OCI-LY3 (cell line): Measurements from ENCODE around the gene ASPM.

Source experiments
- H2AFZ ChIP-seq: fragments of 200-600, 300-600 bp; shearing (Covaris generic); 2 replicates; pipeline ENCODE4 v1.6.0; 2014; ENCODE audit warnings: antibody characterized with exemption, low read depth, low read length
- H3K27ac ChIP-seq: fragments of 200-600, 300-600 bp; sonication (generic); 2 replicates; pipeline ENCODE4 v1.5.1; 2014; ENCODE audit warnings: mild to moderate bottlenecking, low read length, moderate library complexity, mixed read lengths
- H3K27me3 ChIP-seq: fragments of 200-600, 300-600 bp; sonication (generic); 2 replicates; pipeline ENCODE4 v1.6.1; 2014; ENCODE audit warnings: low read depth, low read length, mixed read lengths
- H3K36me3 ChIP-seq: fragments of 200-600, 300-600 bp; sonication (generic); replicated peaks from 2 replicates; pipeline ENCODE3; 2014; ENCODE audit warnings: low read depth, low read length, mixed read lengths
- H3K4me1 ChIP-seq: fragments of 300-600, 200-600 bp; sonication (generic); 2 replicates; pipeline ENCODE4 v1.6.1; 2014; ENCODE audit warnings: low read length, mixed read lengths
- H3K4me2 ChIP-seq: fragments of 200-600, 300-600 bp; sonication (generic); 2 replicates; pipeline ENCODE4 v1.6.1; 2014; ENCODE audit warnings: low read length, mixed read lengths
- H3K4me3 ChIP-seq: fragments of 300-600, 200-600 bp; sonication (generic); 2 replicates; pipeline ENCODE4 v1.5.1; 2014; ENCODE audit warnings: antibody characterized with exemption, mild to moderate bottlenecking, low read length, moderate library complexity
- H3K79me2 ChIP-seq: fragments of 300-600, 200-600 bp; shearing (Covaris generic); 2 replicates; pipeline ENCODE4 v1.6.1; 2014; ENCODE audit warnings: mild to moderate bottlenecking, low read length, mixed read lengths
- H3K9ac ChIP-seq: fragments of 300-600, 200-600 bp; shearing (Covaris generic); 2 replicates; pipeline ENCODE4 v1.6.0; 2014; ENCODE audit warnings: mild to moderate bottlenecking, low read length, moderate library complexity
- H3K9me3 ChIP-seq: fragments of 200-600, 300-600 bp; shearing (Covaris generic); 2 replicates; pipeline ENCODE4 v1.6.1; 2014; ENCODE audit warnings: low read length, mixed read lengths; ENCODE audit not compliant: insufficient read depth
- H4K20me1 ChIP-seq: fragments of 200-600, 300-600 bp; sonication (generic); 2 replicates; pipeline ENCODE4 v1.6.1; 2016; ENCODE audit warnings: low read length, mixed read lengths; ENCODE audit not compliant: insufficient read depth
- CTCF ChIP-seq: fragments of 200-600, 300-600 bp; sonication (generic); IDR thresholded peaks from 2 replicates; pipeline ENCODE4 v1.5.1; 2014; ENCODE audit warnings: antibody characterized with exemption, low read length, low read depth
- EZH2phosphoT487 ChIP-seq: fragments of 200-600 bp; shearing (Covaris generic); IDR thresholded peaks from 2 replicates; pipeline ENCODE4 v1.6.1; 2018; ENCODE audit warnings: antibody characterized with exemption, mixed run types, low read depth

Gene ASPM

DNA sequence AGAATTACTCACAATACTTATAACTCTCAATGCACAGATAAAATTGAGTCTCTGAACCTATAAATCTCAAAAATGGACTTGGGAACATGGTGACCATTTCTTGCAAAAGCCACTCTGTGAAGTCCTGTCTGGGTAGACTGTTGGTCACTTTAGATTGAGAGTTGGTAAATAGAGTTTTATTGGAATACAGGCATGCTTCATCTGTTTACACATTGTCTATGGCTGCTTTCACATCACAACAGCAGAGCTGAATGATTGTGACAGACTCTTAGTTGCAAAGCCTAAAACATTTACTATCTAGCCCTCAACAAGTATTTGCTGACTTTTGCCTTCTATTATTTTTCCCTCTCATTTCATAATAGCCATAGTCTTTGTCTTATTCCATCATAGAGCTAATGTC is 24.1 kb upstream of the ASPM start:
- H3K27ac ChIP-seq, result no peak overlapping the region
- no peak overlapping the region for H3K4me3 ChIP-seq
- no peaks in the 10 kb centered on the region for H3K9me3 ChIP-seq
- H3K4me1 ChIP-seq, result peaks cover 7% of the 10 kb centered on the region
- TF ChIP-seq CTCF, result no peak
- TF ChIP-seq EZH2phosphoT487, result no peak
- no peaks in the 10 kb centered on the region for H4K20me1 ChIP-seq
- H3K36me3 ChIP-seq, result peaks cover 20% of the 10 kb centered on the region
- H3K9ac ChIP-seq, result no peak overlapping the region
- no peaks in the 10 kb centered on the region for H3K27me3 ChIP-seq
- no peak overlapping the region for H3K4me2 ChIP-seq
- no peaks in the 10 kb centered on the region for H3K79me2 ChIP-seq
- no peak overlapping the region for H2AFZ ChIP-seq

DNA sequence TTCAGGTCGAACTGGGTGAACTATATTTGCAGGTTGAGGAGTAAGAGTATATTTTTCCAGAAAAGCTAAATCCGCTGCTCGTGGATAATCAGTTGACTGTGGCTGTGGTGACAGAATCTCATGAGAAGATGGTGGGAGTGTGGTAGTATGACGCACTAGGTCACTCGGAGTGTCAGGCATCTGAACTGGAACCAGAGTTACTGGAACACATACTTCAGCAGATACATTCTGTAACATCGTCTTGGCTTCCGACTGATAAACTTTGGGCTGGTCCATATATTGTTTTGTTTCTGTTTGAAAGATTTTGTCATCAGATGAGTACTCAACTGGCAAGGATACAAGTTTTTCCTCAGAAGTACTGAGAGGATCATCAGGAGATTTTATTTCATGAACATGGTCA is 13.0 kb upstream of the ASPM start:
- H3K27me3 ChIP-seq, result no peaks in the 10 kb centered on the region
- H3K9ac ChIP-seq, result no peak overlapping the region
- no peak overlapping the region for H2AFZ ChIP-seq
- no peak overlapping the region for H3K4me2 ChIP-seq
- no peaks in the 10 kb centered on the region for H4K20me1 ChIP-seq
- H3K27ac ChIP-seq, result no peak overlapping the region
- no peaks in the 10 kb centered on the region for H3K4me1 ChIP-seq
- H3K9me3 ChIP-seq, result no peaks in the 10 kb centered on the region
- H3K36me3 ChIP-seq, result peaks cover 10% of the 10 kb centered on the region
- H3K79me2 ChIP-seq, result no peaks in the 10 kb centered on the region
- TF ChIP-seq CTCF, result no peak
- no peak for TF ChIP-seq EZH2phosphoT487
- no peak overlapping the region for H3K4me3 ChIP-seq

GRCh38 chr1:197156692-197157091 is 10.2 kb upstream of the ASPM start:
- TF ChIP-seq CTCF (peak; percentile 38; the same call in 1 of the 2 replicates), EZH2phosphoT487 (no peak)
- peaks cover 10% of the 10 kb centered on the region for H3K36me3 ChIP-seq
- no peak overlapping the region for H2AFZ ChIP-seq
- no peaks in the 10 kb centered on the region for H4K20me1 ChIP-seq
- H3K4me3 ChIP-seq, result no peak overlapping the region
- no peaks in the 10 kb centered on the region for H3K79me2 ChIP-seq
- no peaks in the 10 kb centered on the region for H3K27me3 ChIP-seq
- H3K9me3 ChIP-seq, result no peaks in the 10 kb centered on the region
- no peak overlapping the region for H3K9ac ChIP-seq
- H3K4me2 ChIP-seq, result no peak overlapping the region
- no peak overlapping the region for H3K27ac ChIP-seq
- H3K4me1 ChIP-seq, result no peaks in the 10 kb centered on the region

DNA sequence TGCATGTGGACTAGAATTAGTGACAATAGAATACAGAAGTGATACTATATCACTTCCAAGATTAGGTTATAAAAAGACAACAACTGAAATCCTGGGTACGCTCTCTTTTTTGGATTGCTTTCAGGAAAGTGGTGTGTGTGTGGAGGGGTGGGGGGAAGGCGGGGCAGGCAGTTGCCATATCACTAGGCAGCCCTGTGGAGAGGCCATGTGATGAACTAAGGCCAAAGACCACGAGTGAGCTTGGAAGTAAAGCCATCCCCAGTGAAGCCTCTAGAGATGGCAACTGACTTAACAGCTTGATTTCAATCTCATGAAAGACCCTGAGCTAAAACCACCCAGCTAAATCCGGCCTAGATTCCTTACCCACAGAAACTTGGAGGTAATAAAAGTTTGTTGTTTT is 6.2 kb upstream of the ASPM start:
- H3K27me3 ChIP-seq, result no peaks in the 10 kb centered on the region
- H2AFZ ChIP-seq, result no peak overlapping the region
- H3K9me3 ChIP-seq, result no peaks in the 10 kb centered on the region
- no peak overlapping the region for H3K27ac ChIP-seq
- H3K36me3 ChIP-seq, result no peaks in the 10 kb centered on the region
- H3K4me1 ChIP-seq, result no peaks in the 10 kb centered on the region
- H3K4me2 ChIP-seq, result no peak overlapping the region
- no peaks in the 10 kb centered on the region for H3K79me2 ChIP-seq
- H3K4me3 ChIP-seq, result no peak overlapping the region
- no peaks in the 10 kb centered on the region for H4K20me1 ChIP-seq
- H3K9ac ChIP-seq, result no peak overlapping the region
- TF ChIP-seq EZH2phosphoT487, result no peak
- no peak for TF ChIP-seq CTCF
